ENCODE results near the gene DCAF15. TPM values are rescaled to one million over a fixed set of nuclear protein-coding genes. Genes with fewer than 3 reads are reported as not detected.

Gene DCAF15
- total and polyA plus RNA-seq, 8 donors = 7.1 to 37.3 (median 25.8) TPM

DNA sequence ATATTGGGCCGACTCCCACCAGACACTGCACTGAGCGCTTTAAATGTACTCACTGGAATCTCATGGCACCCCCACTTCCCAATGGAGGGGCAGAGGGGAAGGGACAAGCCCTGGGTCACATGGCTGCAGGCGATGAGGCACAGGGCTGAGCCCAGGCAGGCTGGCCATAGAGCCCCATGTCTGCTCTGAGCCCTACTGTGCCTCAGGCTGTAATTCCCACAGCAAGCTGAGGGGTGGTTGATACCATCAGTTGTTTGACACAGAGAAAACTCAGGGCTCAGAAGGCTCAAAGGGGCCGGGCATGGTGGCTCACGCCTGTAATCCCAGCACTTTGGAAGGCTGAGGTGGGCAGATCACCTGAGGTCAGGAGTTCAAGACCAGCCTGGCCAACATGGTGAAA is 28.7 kb downstream of the DCAF15 start:
- no peak for DNase-seq
- no peak overlapping the region for H3K4me3 ChIP-seq
- H3K9me3 ChIP-seq = no peaks in the 10 kb centered on the region
- 92 to 96% (median 95%) methylated on average over 4 to 5 of the region's 5 CpGs for WGBS, 5 donors
- no peak for TF ChIP-seq POLR2A (IDR thresholded peaks at IDR 0.05)
- TF ChIP-seq CTCF (IDR thresholded peaks at IDR 0.05) = no peak
- TF ChIP-seq POLR2AphosphoS5 (IDR thresholded peaks at IDR 0.05) = no peak
- TF ChIP-seq EP300 (IDR thresholded peaks at IDR 0.05) = no peak
- intact Hi-C loops (cut with DNase I; ENCODE audit: low total_unique reads) = no loop called here
- no peak overlapping the region for H3K27ac ChIP-seq
- H3K36me3 ChIP-seq = peaks cover 4 to 54% (median 43%) of the 10 kb centered on the region in 4 donors
- H3K4me1 ChIP-seq = peaks cover 20 to 33% (median 25%) of the 10 kb centered on the region in 4 donors
- no peaks in the 10 kb centered on the region for H3K27me3 ChIP-seq

GRCh38 chr19:13981467-13981866 is 29.2 kb downstream of the DCAF15 start:
- TF ChIP-seq CTCF (IDR thresholded peaks at IDR 0.05) = no peak
- Histone ChIP-seq H3K36me3 (peaks cover 4 to 49% (median 38%) of the 10 kb centered on the region in 4 donors), H3K9me3 (no peaks in the 10 kb centered on the region), H3K27ac (no peak overlapping the region), H3K4me3 (no peak overlapping the region), H3K27me3 (no peaks in the 10 kb centered on the region), H3K4me1 (peaks cover 24 to 37% (median 26%) of the 10 kb centered on the region in 4 donors)
- DNase-seq = no peak
- WGBS, 5 donors = 80 to 87% (median 85%) methylated on average over 7 to 9 of the region's 9 CpGs
- intact Hi-C loops (cut with DNase I; ENCODE audit: low total_unique reads) = no loop called here

GRCh38 chr19:13981988-13982501 is 29.7 kb downstream of the DCAF15 start:
- 94 to 96% (median 94%) methylated on average over 10 to 17 of the region's 17 CpGs for WGBS, 5 donors
- DNase-seq = peak in 1 of 2 donors; percentile 57
- Histone ChIP-seq H3K27ac (no peak overlapping the region), H3K4me3 (no peak overlapping the region), H3K27me3 (no peaks in the 10 kb centered on the region), H3K36me3 (peaks cover 4 to 48% (median 34%) of the 10 kb centered on the region in 4 donors), H3K9me3 (no peaks in the 10 kb centered on the region), H3K4me1 (peaks cover 28 to 43% (median 30%) of the 10 kb centered on the region in 4 donors)
- intact Hi-C loops (cut with DNase I; ENCODE audit: low total_unique reads) = no loop called here
- TF ChIP-seq POLR2A (IDR thresholded peaks at IDR 0.05) (no peak), CTCF (IDR thresholded peaks at IDR 0.05) (no peak), EP300 (IDR thresholded peaks at IDR 0.05) (no peak), POLR2AphosphoS5 (IDR thresholded peaks at IDR 0.05) (no peak)

GRCh38 chr19:13982773-13983172 is 30.5 kb downstream of the DCAF15 start:
- peak overlapping the region in 1 of 5 donors; percentile 10 for H3K27ac ChIP-seq
- H3K36me3 ChIP-seq = peaks cover 4 to 46% (median 36%) of the 10 kb centered on the region in 4 donors
- H3K27me3 ChIP-seq = no peaks in the 10 kb centered on the region
- no peaks in the 10 kb centered on the region for H3K9me3 ChIP-seq
- TF ChIP-seq CTCF (IDR thresholded peaks at IDR 0.05) (no peak), EP300 (IDR thresholded peaks at IDR 0.05) (no peak), POLR2A (IDR thresholded peaks at IDR 0.05) (no peak), POLR2AphosphoS5 (IDR thresholded peaks at IDR 0.05) (no peak)
- no peak for DNase-seq
- no peak overlapping the region for H3K4me3 ChIP-seq
- peaks cover 35 to 50% (median 36%) of the 10 kb centered on the region in 4 donors for H3K4me1 ChIP-seq
- intact Hi-C loops (cut with DNase I; ENCODE audit: low total_unique reads) = no loop called here
- 97 to 99% (median 98%) methylated on average over 5 to 9 of the region's 9 CpGs for WGBS, 5 donors
